ENCODE measurements around the gene ZNF467. TPM values are rescaled to one million over a fixed set of nuclear protein-coding genes. Genes with fewer than 3 reads are reported as not detected.

ZNF467 gene
- total and polyA plus RNA-seq, 2 experiments from 2014 or later = 0.10 to 0.40 TPM

- H3K27ac Mint-ChIP-seq = no peak overlapping the region
- H3K36me3 ChIP-seq (ENCODE audit: insufficient read depth) = no peaks in the 10 kb centered on the region
- no peaks in the 10 kb centered on the region for H3K4me1 Mint-ChIP-seq
- no peaks in the 10 kb centered on the region for H3K36me3 Mint-ChIP-seq (ENCODE audit: low read depth)
- no peaks in the 10 kb centered on the region for H3K9me2 ChIP-seq (ENCODE audit: insufficient read depth)
- no peak overlapping the region for H2AFZ ChIP-seq
- no peak overlapping the region for H3K4me2 ChIP-seq
- no peaks in the 10 kb centered on the region for H3F3A ChIP-seq (replicated peaks; ENCODE audit: low read depth)
- H3K9me3 Mint-ChIP-seq = peaks cover 14% of the 10 kb centered on the region; the same call in 2 of the 3 replicates
- ATAC-seq = no peak
- H3K27me3 Mint-ChIP-seq (ENCODE audit: insufficient read depth, low read depth, poor library complexity) = peaks cover 6% of the 10 kb centered on the region
- DNase-seq (ENCODE audit: low spot score) = no peak
- H3K27ac ChIP-seq (ENCODE audit: low read depth) = no peak overlapping the region
- no peak overlapping the region for H3K4me3 ChIP-seq
- no peaks in the 10 kb centered on the region for H3K27me3 ChIP-seq (ENCODE audit: insufficient read depth)
- no peaks in the 10 kb centered on the region for H4K20me1 ChIP-seq (replicated peaks; ENCODE audit: insufficient read depth)
- H3K79me2 ChIP-seq (replicated peaks; ENCODE audit: insufficient read depth) = no peaks in the 10 kb centered on the region
- no peaks in the 10 kb centered on the region for H3K4me1 ChIP-seq (ENCODE audit: insufficient read depth)
- H3K4me3 Mint-ChIP-seq = no peak overlapping the region
- TF ChIP-seq EZH2phosphoT487 (IDR thresholded peaks at IDR 0.05; ENCODE audit: unreplicated experiment) = no peak
- no peak for TF ChIP-seq ETS1 (IDR thresholded peaks at IDR 0.05)
- no peak for TF ChIP-seq REST (IDR thresholded peaks at IDR 0.05; ENCODE audit: unreplicated experiment)
- TF ChIP-seq ZNF462 (CRISPR knock-in tag; IDR thresholded peaks at IDR 0.05) = no peak
- TF ChIP-seq CREB1 (CRISPR knock-in tag; IDR thresholded peaks at IDR 0.05; ENCODE audit: low read depth) = no peak
- TF ChIP-seq EZH2 (IDR thresholded peaks at IDR 0.05; ENCODE audit: low read depth, unreplicated experiment) = no peak
- TF ChIP-seq JUNB (IDR thresholded peaks at IDR 0.05; ENCODE audit: unreplicated experiment) = no peak
- no peak for TF ChIP-seq POLR2AphosphoS5 (IDR thresholded peaks at IDR 0.05; ENCODE audit: low read depth)
- TF ChIP-seq CTCF (conservative IDR thresholded peaks at IDR 0.05; ENCODE audit: low read depth in 2 of 2) = no peak
- no peak for TF ChIP-seq ZNF114 (CRISPR knock-in tag; IDR thresholded peaks at IDR 0.05)
- TF ChIP-seq ZNF331 (CRISPR knock-in tag; IDR thresholded peaks at IDR 0.05; ENCODE audit: low read depth) = no peak
Observed at GRCh38 chr7:149820622-149821190, 47.3 kb upstream of the ZNF467 start.
